ENCODE measurements around the gene AFAP1L2.
"Not testable (repeated sequence)": the region's sequence is repeated elsewhere in the genome, so short reads cannot be mapped to it uniquely, and the experiment has no call there.

Gene AFAP1L2

GRCh38 chr10:114336823-114337509, 67.3 kb downstream of the AFAP1L2 start:
- no peak for DNase-seq (ENCODE audit: low read depth)

- DNase-seq (ENCODE audit: low read depth) = no peak
Observed at GRCh38 chr10:114335614-114336013, 68.7 kb downstream of the AFAP1L2 start.

- DNase-seq (ENCODE audit: low read depth) = no peak
Observed at GRCh38 chr10:114334301-114334700, 70.0 kb downstream of the AFAP1L2 start.

- DNase-seq (ENCODE audit: low read depth) = not testable (repeated sequence)
Observed at GRCh38 chr10:114333441-114333840, 70.9 kb downstream of the AFAP1L2 start.

GRCh38 chr10:114332301-114333192, 71.8 kb downstream of the AFAP1L2 start:
- DNase-seq (ENCODE audit: low read depth) = no peak

GRCh38 chr10:114329634-114330365, 74.5 kb downstream of the AFAP1L2 start:
- DNase-seq (ENCODE audit: low read depth) = no peak

GRCh38 chr10:114328874-114329273, 75.4 kb downstream of the AFAP1L2 start:
- no peak for DNase-seq (ENCODE audit: low read depth)

GRCh38 chr10:114328441-114328812, 75.9 kb downstream of the AFAP1L2 start:
- DNase-seq (ENCODE audit: low read depth) = no peak

GRCh38 chr10:114327537-114328440, 76.5 kb downstream of the AFAP1L2 start:
- DNase-seq (ENCODE audit: low read depth) = no peak

- no peak for DNase-seq (ENCODE audit: low read depth)
Observed at GRCh38 chr10:114326795-114327194, 77.5 kb downstream of the AFAP1L2 start.

GRCh38 chr10:114323023-114323422, 81.3 kb downstream of the AFAP1L2 start:
- no peak for DNase-seq (ENCODE audit: low read depth)

GRCh38 chr10:114322344-114322743, 82.0 kb downstream of the AFAP1L2 start:
- DNase-seq (ENCODE audit: low read depth) = no peak

- no peak for DNase-seq (ENCODE audit: low read depth)
Observed at GRCh38 chr10:114320249-114321116, 83.8 kb downstream of the AFAP1L2 start.

- no peak for DNase-seq (ENCODE audit: low read depth)
Observed at GRCh38 chr10:114319406-114320248, 84.7 kb downstream of the AFAP1L2 start.

GRCh38 chr10:114316744-114317143, 87.6 kb downstream of the AFAP1L2 start:
- DNase-seq (ENCODE audit: low read depth) = no peak

GRCh38 chr10:114315566-114316420, 88.5 kb downstream of the AFAP1L2 start:
- no peak for DNase-seq (ENCODE audit: low read depth)

GRCh38 chr10:114313866-114314265, 90.4 kb downstream of the AFAP1L2 start:
- no peak for DNase-seq (ENCODE audit: low read depth)

GRCh38 chr10:114313139-114313538, 91.2 kb downstream of the AFAP1L2 start:
- DNase-seq (ENCODE audit: low read depth) = no peak
